H1 (cell line): Measurements from ENCODE around the gene ERC1. TPM values are rescaled to one million over a fixed set of nuclear protein-coding genes. Genes with fewer than 3 reads are reported as not detected.

Experiments used
- CTCF ChIA-PET: fragments of 300-600 bp; sonication (Branson Sonifier 250); formaldehyde crosslinking; loops from one replicate; lab custom pipeline; 2021; ENCODE audit not compliant: partially characterized antibody; lab: Charles Lee
- POLR2A ChIA-PET: fragments of 300-600 bp; sonication (Branson Sonifier 250); formaldehyde crosslinking; loops from one replicate; lab custom pipeline; 2021; ENCODE audit warnings: inconsistent platforms; ENCODE audit not compliant: partially characterized antibody; lab: Charles Lee
- DNase-seq, 2 experiments: peaks; one replicate each; pipeline versions ENCODE4 v3.0.0 to v3.0.0-alpha.2; 2010 to 2022; ENCODE audit warnings: low spot score in 2 of 2, low read depth in 1 of 2, mixed read lengths in 1 of 2
- FAIRE-seq: peaks from 2 replicates; lab custom pipeline; 2011; peaks lifted over from hg19 to GRCh38; lab: Jason Lieb, UNC
- H2AFZ ChIP-seq: 2 replicates; pipeline ENCODE4 v1.8.1; 2012; ENCODE audit warnings: low read length, inconsistent platforms
- H2AK5ac ChIP-seq: 2 replicates; pipeline ENCODE4 v1.6.1; 2013; ENCODE audit warnings: low read depth, low read length
- H2BK120ac ChIP-seq: replicated peaks from 2 replicates; pipeline ENCODE3; 2013; ENCODE audit warnings: low read depth, low read length, inconsistent platforms
- H2BK12ac ChIP-seq: 2 replicates; pipeline ENCODE4 v1.6.1; 2013; ENCODE audit warnings: low read depth, low read length
- H2BK15ac ChIP-seq: 2 replicates; pipeline ENCODE4 v1.6.1; 2013; ENCODE audit warnings: low read length
- H2BK20ac ChIP-seq: 2 replicates; pipeline ENCODE4 v1.6.1; 2013; ENCODE audit warnings: low read length
- H2BK5ac ChIP-seq: 2 replicates; pipeline ENCODE4 v1.6.1; 2013; ENCODE audit warnings: low read depth, low read length
- H3K14ac ChIP-seq: 2 replicates; pipeline ENCODE4 v1.6.1; 2013; ENCODE audit warnings: inconsistent platforms; ENCODE audit not compliant: insufficient read length
- H3K18ac ChIP-seq: 2 replicates; pipeline ENCODE4 v1.6.1; 2013; ENCODE audit warnings: low read length; ENCODE audit errors: extremely low read depth
- H3K23ac ChIP-seq: 2 replicates; pipeline ENCODE4 v1.6.1; 2013; ENCODE audit warnings: inconsistent platforms; ENCODE audit not compliant: insufficient read length
- H3K23me2 ChIP-seq: 2 replicates; pipeline ENCODE4 v1.6.1; 2013; ENCODE audit warnings: low read depth, low read length
- H3K27ac ChIP-seq: 2 replicates; pipeline ENCODE4 v1.6.1; 2011; ENCODE audit warnings: low read depth, low read length, inconsistent platforms
- H3K27me3 ChIP-seq, 4 experiments: replicated peaks in 1 of 4; 1 replicate in 1 of 4; 2 replicates in 3 of 4; pipeline versions ENCODE4 v1.6.1 to v1.8.1; 2011 to 2013; ENCODE audit warnings: low read length in 3 of 4, mild to moderate bottlenecking in 3 of 4, inconsistent platforms in 2 of 4, mixed read lengths in 2 of 4, moderate library complexity in 1 of 4; ENCODE audit not compliant: control insufficient read depth in 3 of 4, insufficient read depth in 3 of 4; ENCODE audit errors: extremely low read depth in 1 of 4
- H3K36me3 ChIP-seq, 4 experiments: 2 replicates each; pipeline versions ENCODE4 v1.6.1 to v1.8.1; 2011 to 2013; ENCODE audit warnings: mild to moderate bottlenecking in 4 of 4, low read length in 3 of 4, moderate library complexity in 2 of 4, control low read depth in 1 of 4, inconsistent platforms in 1 of 4; ENCODE audit not compliant: insufficient read depth in 4 of 4, control insufficient read depth in 2 of 4
- H3K4ac ChIP-seq: replicated peaks from 2 replicates; pipeline ENCODE3; 2013; ENCODE audit warnings: low read length, low read depth, mixed read lengths, inconsistent platforms; ENCODE audit not compliant: insufficient read length
- H3K4me1 ChIP-seq, 4 experiments: replicated peaks in 1 of 4; 1 replicate in 1 of 4; 2 replicates in 3 of 4; pipeline versions ENCODE4 v1.6.1 to v1.8.1; 2011 to 2013; ENCODE audit warnings: low read length in 3 of 4, inconsistent platforms in 2 of 4, mixed read lengths in 1 of 4; ENCODE audit not compliant: insufficient read depth in 4 of 4, control insufficient read depth in 3 of 4
- H3K4me2 ChIP-seq, 2 experiments: 2 replicates each; pipeline versions ENCODE4 v1.6.1 to v1.8.1; 2011 to 2013; ENCODE audit warnings: low read depth in 2 of 2, low read length in 2 of 2, control low read depth in 1 of 2, inconsistent platforms in 1 of 2, mild to moderate bottlenecking in 1 of 2; ENCODE audit not compliant: insufficient read depth in 1 of 2
- H3K4me3 ChIP-seq, 4 experiments: fragments of 200-600, 300-600 bp in 1 of 4; sonication (generic), shearing (Covaris generic), sonication (Bioruptor Twin) in 1 of 4; 2 replicates each; pipeline versions ENCODE4 v1.5.1 to v1.8.1; 2011 to 2016; ENCODE audit warnings: low read length in 4 of 4, low read depth in 3 of 4, control low read depth in 2 of 4, inconsistent platforms in 2 of 4, mild to moderate bottlenecking in 2 of 4, mixed read lengths in 1 of 4, moderate library complexity in 1 of 4; ENCODE audit not compliant: insufficient read depth in 2 of 4; ENCODE audit errors: extremely low read depth in 1 of 4
- H3K56ac ChIP-seq: replicated peaks from 2 replicates; pipeline ENCODE3; 2013; ENCODE audit warnings: low read depth, mild to moderate bottlenecking, mixed read lengths, low read length, inconsistent platforms; ENCODE audit not compliant: insufficient read length
- H3K79me1 ChIP-seq: 2 replicates; pipeline ENCODE4 v1.6.1; 2013; ENCODE audit warnings: low read depth, low read length, control low read depth
- H3K79me2 ChIP-seq, 2 experiments: 2 replicates each; pipeline versions ENCODE4 v1.6.1 to v1.8.1; 2012 to 2013; ENCODE audit warnings: low read length in 2 of 2, mild to moderate bottlenecking in 2 of 2, inconsistent platforms in 1 of 2; ENCODE audit not compliant: insufficient read depth in 2 of 2, control insufficient read depth in 1 of 2
- H3K9ac ChIP-seq, 4 experiments: replicated peaks in 1 of 4; 1 replicate in 1 of 4; 2 replicates in 3 of 4; pipeline versions ENCODE4 v1.6.1 to v1.8.1; 2011 to 2013; ENCODE audit warnings: low read depth in 3 of 4, low read length in 3 of 4, control low read depth in 2 of 4, mild to moderate bottlenecking in 2 of 4, moderate library complexity in 2 of 4, inconsistent platforms in 1 of 4; ENCODE audit errors: extremely low read depth in 1 of 4
- H3K9me3 ChIP-seq, 2 experiments: 2 replicates each; pipeline versions ENCODE4 v1.6.1 to v1.8.1; 2012 to 2013; ENCODE audit warnings: mild to moderate bottlenecking in 2 of 2, moderate library complexity in 2 of 2, control low read depth in 1 of 2, inconsistent platforms in 1 of 2, low read depth in 1 of 2, low read length in 1 of 2, mixed read lengths in 1 of 2; ENCODE audit not compliant: insufficient read depth in 2 of 2
- H4K20me1 ChIP-seq, 2 experiments: replicated peaks in 1 of 2; 2 replicates each; pipeline versions ENCODE3 to v1.8.1; 2011 to 2013; ENCODE audit warnings: inconsistent platforms in 2 of 2, low read length in 2 of 2, mild to moderate bottlenecking in 1 of 2; ENCODE audit not compliant: insufficient read depth in 2 of 2, control insufficient read depth in 1 of 2
- H4K5ac ChIP-seq: 2 replicates; pipeline ENCODE4 v1.6.1; 2013; ENCODE audit warnings: low read length, low read depth, mixed read lengths, inconsistent platforms; ENCODE audit not compliant: insufficient read length
- H4K8ac ChIP-seq: 2 replicates; pipeline ENCODE4 v1.8.0; 2013; ENCODE audit warnings: mild to moderate bottlenecking, moderate library complexity, low read length, inconsistent platforms; ENCODE audit not compliant: insufficient read depth; ENCODE audit errors: extremely low read depth
- H4K91ac ChIP-seq: replicated peaks from 2 replicates; pipeline ENCODE3; 2013; ENCODE audit warnings: low read length, mixed read lengths, inconsistent platforms; ENCODE audit not compliant: insufficient read length
- CEBPB ChIP-seq: IDR thresholded peaks from 2 replicates; pipeline ENCODE4 v1.6.1; 2012; ENCODE audit warnings: low read depth, low read length
- JUND ChIP-seq: IDR thresholded peaks from 2 replicates; pipeline ENCODE4 v1.6.1; 2011; ENCODE audit warnings: mild to moderate bottlenecking, improper control_type of control experiment, low read length
- MAFK ChIP-seq: IDR thresholded peaks from 2 replicates; pipeline ENCODE4 v1.6.1; 2012; ENCODE audit warnings: low read depth, mild to moderate bottlenecking, improper control_type of control experiment, low read length
- NRF1 ChIP-seq: IDR thresholded peaks from 2 replicates; pipeline ENCODE4 v1.6.1; 2011; ENCODE audit warnings: mild to moderate bottlenecking, low read depth, low read length, improper control_type of control experiment
- RFX5 ChIP-seq: IDR thresholded peaks from 2 replicates; pipeline ENCODE4 v1.6.1; 2011; ENCODE audit warnings: low read depth, low read length, improper control_type of control experiment, borderline replicate concordance
- SIRT6 ChIP-seq: IDR thresholded peaks from one replicate; pipeline ENCODE4 v1.7.1; 2012; ENCODE audit warnings: low read length, inconsistent platforms
- SIX5 ChIP-seq: IDR thresholded peaks from 2 replicates; pipeline ENCODE4 v1.6.1; 2011; ENCODE audit warnings: mild to moderate bottlenecking, low read depth, low read length
- SP4 ChIP-seq: IDR thresholded peaks from 2 replicates; pipeline ENCODE4 v1.6.1; 2012; ENCODE audit warnings: low read length, inconsistent platforms
- TAF7 ChIP-seq: optimal IDR thresholded peaks from 2 replicates; pipeline ENCODE3; 2011; ENCODE audit warnings: low read depth, mild to moderate bottlenecking, inconsistent platforms, low read length, moderate library complexity, borderline replicate concordance
- TBP ChIP-seq: IDR thresholded peaks from 2 replicates; pipeline ENCODE4 v1.6.1; 2011; ENCODE audit warnings: low read depth, low read length, improper control_type of control experiment
- WGBS, 2 experiments: shearing (Covaris generic) in 1 of 2; methylation state at CpG; one replicate each; pipeline versions ENCODE4 v1.1.6 to v1.1.7; 2013 to 2015; ENCODE audit warnings: low lambda C conversion rate in 2 of 2, mixed read lengths in 2 of 2, inconsistent platforms in 1 of 2, low coverage in 1 of 2, missing lambda C conversion rate in 1 of 2; ENCODE audit not compliant: insufficient replicate concordance in 2 of 2, insufficient coverage in 1 of 2, insufficient read length in 1 of 2; ENCODE audit errors: extremely low coverage in 1 of 2, missing lambda C conversion rate in 1 of 2; 5-methylcytosine and 5-hydroxymethylcytosine counted together
- polyA plus RNA-seq, 7 experiments: library from polyadenylated mRNA; depleted of rRNA in 3 of 7; stranded (reverse) in 5 of 7; unstranded in 2 of 7; fragments of >200 nt in 5 of 7; fragments of 200-250 nt in 2 of 7; gene quantifications; 1 replicate in 5 of 7; 2 replicates in 1 of 7; 4 replicates in 1 of 7; pipeline versions ENCODE4 v1.2.1 to v1.2.3, GENCODE V29; 2011 to 2013; ENCODE audit warnings: missing spikeins in 2 of 7, mixed read lengths in 2 of 7
- total RNA-seq: library from RNA; stranded (reverse); fragmentation: NEBNext Ultra II Directional; extraction: Animal tissue kit (Norgen Biotek cat#: 25700); gene quantifications from 2 replicates; pipeline ENCODE4 v1.2.1, GENCODE V29; 2021
- TF ChIP-seq, protein P1 (sequence below): IDR thresholded peaks from 2 replicates; pipeline ENCODE4 v1.6.1; 2011; ENCODE audit warnings: low read depth, mild to moderate bottlenecking, low read length; ENCODE audit not compliant: insufficient read depth

The ERC1 gene
- total and polyA plus RNA-seq, 2 of the 8 experiments (the other 6 are each of a cell fraction or from before 2014, with no cell fraction given): 7.8 to 45.7 TPM

DNA sequence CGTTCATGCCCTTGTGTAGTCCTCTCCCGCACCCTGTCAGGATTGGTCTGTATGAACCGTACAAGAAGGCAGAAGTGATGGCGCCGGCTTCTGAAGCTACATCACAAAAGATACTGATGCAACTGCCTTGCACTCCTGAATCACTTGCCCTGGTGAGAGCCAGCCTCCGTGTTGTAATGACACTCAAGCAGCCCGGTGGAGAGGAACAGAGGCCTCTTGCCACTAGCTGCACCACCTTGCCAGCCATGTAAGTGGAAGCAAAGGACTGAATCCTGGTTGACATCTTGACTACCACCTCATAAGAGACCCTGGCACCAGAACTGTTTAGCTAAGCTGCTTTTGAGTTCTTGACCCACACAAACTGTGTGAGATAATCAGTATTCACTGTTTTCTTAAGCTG, 266.0 kb downstream of the ERC1 start:
- H3K23me2 ChIP-seq: no peaks in the 10 kb centered on the region
- H3K27me3 ChIP-seq: no peaks in the 10 kb centered on the region
- no peaks in the 10 kb centered on the region for H4K20me1 ChIP-seq
- no peak overlapping the region for H2BK12ac ChIP-seq
- no peak overlapping the region for H2BK15ac ChIP-seq
- no peak overlapping the region for H4K5ac ChIP-seq
- H2BK5ac ChIP-seq: no peak overlapping the region
- H2BK120ac ChIP-seq: no peak overlapping the region
- no peak overlapping the region for H3K4ac ChIP-seq
- no peaks in the 10 kb centered on the region for H3K79me2 ChIP-seq
- FAIRE-seq: no peak
- H3K14ac ChIP-seq: no peak overlapping the region
- H3K9ac ChIP-seq: no peak overlapping the region
- no peak overlapping the region for H2BK20ac ChIP-seq
- H3K56ac ChIP-seq: no peak overlapping the region
- H3K18ac ChIP-seq: no peak overlapping the region
- H3K36me3 ChIP-seq: no peaks in the 10 kb centered on the region
- H2AFZ ChIP-seq: no peak overlapping the region
- H2AK5ac ChIP-seq: no peak overlapping the region
- no peak overlapping the region for H4K8ac ChIP-seq
- no peak for DNase-seq
- no peak overlapping the region for H3K4me3 ChIP-seq
- H3K27ac ChIP-seq: no peak overlapping the region
- ChIA-PET POLR2A (no interaction called here), CTCF (no interaction called here)
- H3K9me3 ChIP-seq: no peaks in the 10 kb centered on the region
- H4K91ac ChIP-seq: no peak overlapping the region
- no peak overlapping the region for H3K23ac ChIP-seq
- H3K4me2 ChIP-seq: no peak overlapping the region
- H3K4me1 ChIP-seq: no peaks in the 10 kb centered on the region
- no peak for TF ChIP-seq SIRT6
- TF ChIP-seq RFX5: no peak
- no peak for TF ChIP-seq MAFK
- no peak for TF ChIP-seq TBP
- no peak for TF ChIP-seq NRF1
- TF ChIP-seq SP4: no peak
- no peak for TF ChIP-seq CEBPB
- no peak for TF ChIP-seq TAF7
- TF ChIP-seq SIX5: no peak
- TF ChIP-seq JUND: no peak
- TF ChIP-seq, protein P1, sequence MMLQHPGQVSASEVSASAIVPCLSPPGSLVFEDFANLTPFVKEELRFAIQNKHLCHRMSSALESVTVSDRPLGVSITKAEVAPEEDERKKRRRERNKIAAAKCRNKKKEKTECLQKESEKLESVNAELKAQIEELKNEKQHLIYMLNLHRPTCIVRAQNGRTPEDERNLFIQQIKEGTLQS: no peak
- WGBS, 2 experiments: 96% methylated on average over 7 of the region's 7 CpGs; no CpG with 5 or more reads in 1 of the 2 experiments
- H3K79me1 ChIP-seq: no peaks in the 10 kb centered on the region
